Effector memory CD4-positive, alpha-beta T cell (primary cell): ENCODE results near the gene TADA1.

ENCODE experiments used
- DNase-seq, 3 donors: peaks; one replicate each; pipeline ENCODE4 v3.0.0-alpha.2; 2020
- H3K27ac ChIP-seq: 2 replicates; pipeline ENCODE4 v1.7.0; 2013; ENCODE audit warnings: mild to moderate bottlenecking, low read length, moderate library complexity; ENCODE audit not compliant: insufficient read depth, poor library complexity, severe bottlenecking
- H3K27me3 ChIP-seq: replicated peaks from 2 replicates; pipeline ENCODE4 v1.7.0; 2013; ENCODE audit warnings: mild to moderate bottlenecking, low read length; ENCODE audit not compliant: insufficient read depth, control insufficient read depth, poor library complexity, severe bottlenecking
- H3K36me3 ChIP-seq: 2 replicates; pipeline ENCODE4 v1.7.0; 2013; ENCODE audit warnings: mild to moderate bottlenecking, low read length, moderate library complexity; ENCODE audit not compliant: control insufficient read depth, insufficient read depth
- H3K4me1 ChIP-seq: 2 replicates; pipeline ENCODE4 v1.7.0; 2013; ENCODE audit warnings: low read length, mild to moderate bottlenecking; ENCODE audit not compliant: control insufficient read depth, insufficient read depth, poor library complexity, severe bottlenecking
- H3K4me3 ChIP-seq: 2 replicates; pipeline ENCODE4 v1.7.0; 2013; ENCODE audit warnings: low read length, low read depth, mild to moderate bottlenecking; ENCODE audit not compliant: insufficient read depth, poor library complexity, severe bottlenecking
- H3K9me3 ChIP-seq: 2 replicates; pipeline ENCODE4 v1.7.0; 2013; ENCODE audit warnings: mild to moderate bottlenecking, low read length, moderate library complexity; ENCODE audit not compliant: control insufficient read depth

The TADA1 gene

DNA sequence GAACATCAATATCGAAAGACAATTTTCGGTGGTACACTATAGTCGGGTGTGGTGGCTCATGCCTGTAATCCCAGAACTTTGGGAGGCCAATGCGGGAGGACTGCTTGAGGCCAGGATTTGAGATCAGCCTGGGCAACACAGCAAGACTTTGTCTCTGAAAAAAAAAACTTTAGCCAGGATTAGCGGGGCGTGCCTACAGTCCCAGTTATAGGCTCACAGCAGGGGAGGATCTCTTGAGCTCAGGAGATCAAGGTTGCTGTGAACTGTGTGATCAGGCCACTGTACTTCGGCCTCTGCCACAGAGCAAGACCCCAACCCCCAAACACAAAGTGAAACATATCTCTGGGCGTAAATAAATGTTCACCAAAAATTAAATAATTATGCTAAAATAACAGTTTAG, 1.6 kb downstream of the TADA1 start:
- Histone ChIP-seq H3K36me3 (no peaks in the 10 kb centered on the region), H3K4me1 (peaks cover 11% of the 10 kb centered on the region), H3K27me3 (no peaks in the 10 kb centered on the region), H3K27ac (no peak overlapping the region), H3K9me3 (no peaks in the 10 kb centered on the region), H3K4me3 (no peak overlapping the region)
- DNase-seq, result no peak

DNA sequence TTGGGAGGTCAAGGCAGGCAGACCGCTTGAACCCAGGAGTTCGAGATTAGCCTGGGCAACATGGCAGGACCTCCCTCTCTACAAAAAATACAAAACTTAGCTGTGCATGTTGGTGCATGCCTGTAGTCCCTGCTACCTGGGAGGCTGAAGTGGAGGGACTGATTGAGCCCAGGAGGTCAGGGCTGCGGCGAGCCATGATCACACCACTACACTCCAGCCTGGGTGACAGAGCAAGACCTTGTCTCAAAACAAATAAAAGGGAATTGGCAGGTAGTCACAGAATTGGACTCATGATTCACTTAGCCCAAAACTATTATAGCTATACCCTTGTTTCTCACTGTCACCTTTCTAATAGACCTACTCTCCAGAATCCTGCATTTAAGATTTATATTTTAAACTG, 5.5 kb downstream of the TADA1 start:
- Histone ChIP-seq H3K9me3 (no peaks in the 10 kb centered on the region), H3K27ac (no peak overlapping the region), H3K27me3 (no peaks in the 10 kb centered on the region), H3K4me3 (no peak overlapping the region), H3K4me1 (peaks cover 10% of the 10 kb centered on the region), H3K36me3 (peaks cover 15% of the 10 kb centered on the region)
- DNase-seq, result no peak

DNA sequence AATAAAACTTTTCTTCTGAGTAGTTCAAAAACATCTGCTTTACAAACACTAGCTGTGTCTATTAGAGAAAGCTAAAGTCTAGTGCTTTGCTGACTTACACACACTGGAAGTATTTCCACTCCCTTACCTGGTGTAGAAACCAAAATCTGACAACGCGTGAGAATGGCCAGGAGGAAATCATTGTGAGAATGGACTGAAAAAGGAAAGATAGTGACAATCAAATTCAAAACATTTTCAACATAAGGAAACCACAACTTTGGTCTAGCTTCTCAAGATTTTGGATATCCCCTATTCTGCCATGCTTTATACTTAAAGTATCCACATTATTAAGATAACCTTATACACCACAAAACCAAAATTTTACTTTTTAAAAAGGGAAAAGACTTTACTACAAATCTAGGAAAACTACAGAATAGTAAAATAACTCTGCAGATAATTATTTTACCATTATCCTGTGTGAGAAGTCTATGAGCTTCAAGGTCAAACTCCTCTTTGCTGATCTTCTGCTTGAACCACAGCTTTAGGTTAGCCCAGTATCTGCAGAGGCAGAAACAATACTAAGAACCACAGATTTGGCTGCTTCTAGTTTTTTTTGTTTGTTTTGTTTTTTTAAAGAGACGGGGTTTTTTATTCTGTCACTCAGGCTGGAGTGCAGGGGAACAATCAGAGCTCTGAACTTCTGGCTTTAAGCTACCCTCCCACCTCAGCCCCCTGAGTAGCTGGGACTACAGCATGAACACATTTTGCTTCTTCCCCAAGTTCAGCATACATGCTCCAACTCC, 6.6 kb downstream of the TADA1 start:
- Histone ChIP-seq H3K4me1 (no peaks in the 10 kb centered on the region), H3K9me3 (no peaks in the 10 kb centered on the region), H3K27me3 (no peaks in the 10 kb centered on the region), H3K27ac (no peak overlapping the region), H3K4me3 (no peak overlapping the region), H3K36me3 (peaks cover 19% of the 10 kb centered on the region)
- no peak for DNase-seq

DNA sequence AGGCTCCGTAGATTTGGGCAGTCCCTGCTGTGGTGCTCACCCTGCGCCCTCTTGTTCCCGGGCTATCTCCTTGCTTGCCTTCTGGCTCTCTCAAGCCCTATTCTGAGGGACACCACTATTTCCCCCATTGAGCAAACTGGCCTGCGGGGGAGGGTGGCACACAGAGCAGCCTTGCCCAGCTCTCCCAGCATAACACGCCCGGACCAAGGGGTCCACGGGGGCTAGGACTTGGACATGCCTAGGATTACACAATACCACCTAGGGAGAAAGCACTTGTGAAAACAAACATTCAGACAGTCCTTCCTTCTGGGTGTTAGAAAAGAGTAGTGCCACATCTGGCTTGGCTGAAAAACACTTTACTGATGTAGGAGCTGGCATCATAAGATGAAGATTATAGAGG, 7.4 kb downstream of the TADA1 start:
- H3K4me3 ChIP-seq, result no peak overlapping the region
- no peaks in the 10 kb centered on the region for H3K9me3 ChIP-seq
- H3K4me1 ChIP-seq, result no peaks in the 10 kb centered on the region
- DNase-seq, result no peak
- no peak overlapping the region for H3K27ac ChIP-seq
- no peaks in the 10 kb centered on the region for H3K27me3 ChIP-seq
- H3K36me3 ChIP-seq, result peaks cover 24% of the 10 kb centered on the region

DNA sequence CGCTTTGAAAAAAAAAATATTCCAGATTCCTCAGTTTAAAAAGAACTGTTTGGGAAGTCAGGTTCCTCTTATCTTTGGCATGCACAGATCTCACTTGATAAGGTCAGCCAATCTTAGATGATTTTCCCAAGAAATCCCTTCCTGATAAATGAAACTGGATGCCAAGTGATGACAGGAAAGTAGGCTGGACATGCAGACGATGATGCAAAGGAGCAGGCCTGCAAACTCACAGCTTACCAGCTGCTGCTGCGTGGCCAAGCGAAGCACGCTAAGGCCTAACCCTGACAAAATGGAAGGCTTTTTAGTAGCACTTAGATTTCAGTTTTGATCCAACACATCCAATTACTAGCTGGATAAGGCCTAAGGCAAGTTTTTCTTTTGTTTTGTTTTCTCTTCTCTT, 10.1 kb downstream of the TADA1 start:
- Histone ChIP-seq H3K4me1 (no peaks in the 10 kb centered on the region), H3K9me3 (no peaks in the 10 kb centered on the region), H3K4me3 (no peak overlapping the region), H3K36me3 (peaks cover 33% of the 10 kb centered on the region), H3K27me3 (no peaks in the 10 kb centered on the region), H3K27ac (no peak overlapping the region)
- DNase-seq, result no peak

DNA sequence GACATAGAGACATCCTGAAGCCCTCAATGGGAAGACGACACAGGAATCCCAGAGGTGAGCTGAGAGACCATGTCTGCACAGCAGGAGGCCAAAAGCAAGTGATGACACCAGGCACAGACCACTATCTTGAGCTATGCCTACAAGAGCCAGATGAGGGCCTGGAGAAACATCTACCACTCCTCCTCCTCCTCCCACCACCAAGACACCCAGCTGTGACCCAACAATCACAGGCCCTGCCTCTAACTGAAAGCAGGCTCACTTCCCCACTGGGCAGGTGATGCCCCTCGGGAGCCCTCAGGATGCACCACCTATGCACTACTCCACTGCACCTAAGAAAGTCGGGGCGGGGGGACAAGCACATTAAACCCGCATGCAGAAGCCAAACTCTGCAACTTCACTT, 16.5 kb downstream of the TADA1 start:
- H3K36me3 ChIP-seq, result peaks cover 59% of the 10 kb centered on the region
- no peaks in the 10 kb centered on the region for H3K9me3 ChIP-seq
- no peak overlapping the region for H3K4me3 ChIP-seq
- H3K4me1 ChIP-seq, result no peaks in the 10 kb centered on the region
- no peak overlapping the region for H3K27ac ChIP-seq
- no peaks in the 10 kb centered on the region for H3K27me3 ChIP-seq
- no peak for DNase-seq

DNA sequence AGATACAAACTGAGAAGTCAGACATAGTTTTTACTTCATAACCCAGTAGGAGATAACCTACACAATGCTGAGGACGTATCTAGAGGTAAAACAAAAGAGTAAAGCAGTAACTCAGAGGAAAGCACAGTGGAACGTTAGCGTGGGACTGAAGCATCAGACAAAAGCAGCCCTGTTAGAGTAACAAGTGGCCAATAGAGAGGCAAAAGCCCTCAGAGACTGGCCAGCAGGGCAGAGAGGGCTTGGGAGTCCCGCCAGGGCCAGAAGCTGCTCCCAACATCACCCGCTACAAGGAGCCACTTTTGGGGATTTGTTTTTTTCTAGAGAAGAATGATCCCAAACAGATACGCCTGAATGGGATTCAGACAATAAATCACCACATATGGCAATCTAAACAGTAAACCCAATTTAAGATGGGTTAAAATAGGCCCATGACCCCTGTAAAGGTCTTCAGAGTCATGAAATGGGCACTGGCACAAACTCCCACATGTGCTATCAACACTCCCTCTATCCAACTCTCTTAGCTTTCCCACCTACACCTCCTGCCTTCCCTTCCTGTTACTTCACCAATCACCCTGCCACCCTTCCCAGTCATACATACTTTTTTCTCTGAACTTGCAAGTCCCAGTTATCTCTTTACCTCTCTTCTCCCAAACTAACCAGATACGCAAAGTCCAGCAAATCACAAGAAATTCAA, 17.2 kb downstream of the TADA1 start:
- peaks cover 53% of the 10 kb centered on the region for H3K36me3 ChIP-seq
- H3K27me3 ChIP-seq, result no peaks in the 10 kb centered on the region
- no peak for DNase-seq
- no peak overlapping the region for H3K4me3 ChIP-seq
- no peaks in the 10 kb centered on the region for H3K4me1 ChIP-seq
- no peaks in the 10 kb centered on the region for H3K9me3 ChIP-seq
- no peak overlapping the region for H3K27ac ChIP-seq

DNA sequence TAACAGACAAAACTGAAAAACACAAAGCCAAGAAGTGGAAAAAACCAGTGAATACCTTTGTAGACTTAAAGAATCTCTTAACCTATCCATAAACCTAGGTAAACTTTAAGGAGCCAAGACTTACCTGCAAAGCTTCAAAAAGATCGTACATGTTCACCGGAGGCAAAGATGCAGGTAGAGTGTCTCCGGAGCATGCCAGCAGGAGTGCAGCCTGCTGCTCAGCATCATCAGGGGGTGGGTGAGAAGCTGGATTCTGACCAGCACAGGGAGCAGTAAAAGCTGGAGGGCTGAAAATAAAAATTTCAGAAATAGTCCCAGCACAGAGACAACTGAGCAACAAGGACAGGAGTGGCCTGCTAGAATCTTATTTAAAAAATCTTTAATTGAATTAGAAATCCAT, 18.1 kb downstream of the TADA1 start:
- Histone ChIP-seq H3K27ac (no peak overlapping the region), H3K9me3 (no peaks in the 10 kb centered on the region), H3K27me3 (no peaks in the 10 kb centered on the region), H3K4me1 (no peaks in the 10 kb centered on the region), H3K4me3 (no peak overlapping the region), H3K36me3 (peaks cover 58% of the 10 kb centered on the region)
- no peak for DNase-seq

DNA sequence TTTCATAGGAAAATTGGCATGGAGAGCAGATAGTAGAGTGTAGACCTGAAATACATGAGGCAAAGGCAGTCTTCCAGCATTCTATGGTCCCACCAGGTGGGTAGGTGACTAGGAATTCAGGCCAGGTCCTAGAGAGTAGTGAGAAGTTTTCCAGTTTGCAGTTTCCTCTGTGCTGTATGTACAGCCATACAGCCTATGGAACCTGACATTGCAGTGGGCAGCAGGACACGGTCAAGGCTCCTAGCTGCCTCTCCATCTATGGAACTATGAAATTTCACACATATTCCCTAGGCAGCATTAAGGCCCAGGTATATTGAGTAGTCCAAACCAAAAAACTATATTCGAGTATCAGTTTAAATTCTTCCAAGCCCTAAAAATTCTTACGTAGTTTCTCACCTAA, 20.5 kb downstream of the TADA1 start:
- no peak for DNase-seq
- Histone ChIP-seq H3K4me3 (no peak overlapping the region), H3K36me3 (peaks cover 59% of the 10 kb centered on the region), H3K27me3 (no peaks in the 10 kb centered on the region), H3K9me3 (no peaks in the 10 kb centered on the region), H3K4me1 (no peaks in the 10 kb centered on the region), H3K27ac (no peak overlapping the region)

DNA sequence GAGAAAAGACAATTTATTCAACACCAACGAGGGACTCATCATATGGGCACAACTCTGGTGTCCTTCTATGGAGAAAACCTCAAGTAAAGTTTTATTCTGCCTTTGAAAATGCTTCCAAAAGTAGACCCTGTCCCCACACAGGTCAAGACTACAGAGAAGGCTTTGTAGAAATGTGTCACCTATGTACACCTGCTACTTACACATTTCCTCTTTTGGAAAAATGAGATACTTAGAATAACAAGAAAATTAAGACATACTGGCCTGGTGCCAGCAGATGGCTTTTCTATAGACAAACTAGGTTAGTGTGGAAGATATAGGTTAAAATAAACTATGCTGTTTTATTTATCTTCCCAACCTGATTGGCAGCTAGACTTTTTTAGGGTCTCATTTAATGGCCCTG, 23.1 kb downstream of the TADA1 start:
- no peak for DNase-seq
- Histone ChIP-seq H3K27ac (no peak overlapping the region), H3K27me3 (no peaks in the 10 kb centered on the region), H3K4me1 (no peaks in the 10 kb centered on the region), H3K36me3 (peaks cover 61% of the 10 kb centered on the region), H3K9me3 (no peaks in the 10 kb centered on the region), H3K4me3 (no peak overlapping the region)
